Stimulated activated CD8-positive, alpha-beta memory T cell treated with anti-CD3 and anti-CD28 coated beads, Interleukin-12 subunit alpha, Interleukin-12 subunit beta, amount 100 ng/mL, for 24 hours (primary cell): ENCODE data around the gene AEN.

Experiments
- DNase-seq: peaks from one replicate; pipeline ENCODE4 v3.0.0-alpha.2; 2020; ENCODE audit errors: extremely low read depth

AEN gene

GRCh38 chr15:88649753-88650551, 28.8 kb downstream of the AEN start:
- no peak for DNase-seq

- DNase-seq: no peak
These were observed 29.4 kb downstream of the AEN start for GRCh38 chr15:88650556-88650955.

- no peak for DNase-seq
These were observed 30.1 kb downstream of the AEN start for GRCh38 chr15:88651136-88651732.

- no peak for DNase-seq
These were observed 30.8 kb downstream of the AEN start for GRCh38 chr15:88651971-88652370.

GRCh38 chr15:88652456-88653199, 31.5 kb downstream of the AEN start:
- DNase-seq: no peak

- no peak for DNase-seq
These were observed 32.3 kb downstream of the AEN start for GRCh38 chr15:88653200-88654064.

- DNase-seq: no peak
These were observed 33.4 kb downstream of the AEN start for GRCh38 chr15:88654430-88655102.

GRCh38 chr15:88655103-88655553, 34.0 kb downstream of the AEN start:
- no peak for DNase-seq

GRCh38 chr15:88655800-88656488, 34.8 kb downstream of the AEN start:
- no peak for DNase-seq

GRCh38 chr15:88656760-88657221, 35.7 kb downstream of the AEN start:
- DNase-seq: no peak

GRCh38 chr15:88657326-88658069, 36.4 kb downstream of the AEN start:
- DNase-seq: no peak

- no peak for DNase-seq
These were observed 37.2 kb downstream of the AEN start for GRCh38 chr15:88658070-88658965.

GRCh38 chr15:88658972-88659931, 38.1 kb downstream of the AEN start:
- no peak for DNase-seq

- no peak for DNase-seq
These were observed 40.0 kb downstream of the AEN start for GRCh38 chr15:88661041-88661700.

- no peak for DNase-seq
These were observed 40.8 kb downstream of the AEN start for GRCh38 chr15:88661761-88662556.

- no peak for DNase-seq
These were observed 42.0 kb downstream of the AEN start for GRCh38 chr15:88663141-88663621.
